ENCODE measurements around the gene TFR2.

DNA sequence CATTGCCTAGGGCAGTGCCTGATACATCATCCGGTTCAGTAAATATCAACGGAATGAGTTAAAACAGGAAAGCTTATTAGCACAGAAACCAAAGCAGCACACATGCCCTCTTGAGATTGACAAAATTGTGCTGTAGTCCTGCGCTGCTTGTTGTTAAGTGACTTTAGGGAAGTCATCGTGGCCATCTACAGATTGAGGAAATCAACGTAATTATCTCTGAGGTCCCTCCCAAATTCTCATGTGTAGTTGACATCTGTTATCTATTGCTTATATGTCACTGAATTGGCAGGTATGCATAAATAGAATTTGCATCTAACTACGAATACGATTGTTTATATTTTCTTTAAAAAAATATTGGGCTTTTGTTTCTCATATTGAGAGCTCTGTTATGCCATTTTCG lies 28.7 kb upstream of the TFR2 start:
- TF ChIP-seq, protein P1, sequence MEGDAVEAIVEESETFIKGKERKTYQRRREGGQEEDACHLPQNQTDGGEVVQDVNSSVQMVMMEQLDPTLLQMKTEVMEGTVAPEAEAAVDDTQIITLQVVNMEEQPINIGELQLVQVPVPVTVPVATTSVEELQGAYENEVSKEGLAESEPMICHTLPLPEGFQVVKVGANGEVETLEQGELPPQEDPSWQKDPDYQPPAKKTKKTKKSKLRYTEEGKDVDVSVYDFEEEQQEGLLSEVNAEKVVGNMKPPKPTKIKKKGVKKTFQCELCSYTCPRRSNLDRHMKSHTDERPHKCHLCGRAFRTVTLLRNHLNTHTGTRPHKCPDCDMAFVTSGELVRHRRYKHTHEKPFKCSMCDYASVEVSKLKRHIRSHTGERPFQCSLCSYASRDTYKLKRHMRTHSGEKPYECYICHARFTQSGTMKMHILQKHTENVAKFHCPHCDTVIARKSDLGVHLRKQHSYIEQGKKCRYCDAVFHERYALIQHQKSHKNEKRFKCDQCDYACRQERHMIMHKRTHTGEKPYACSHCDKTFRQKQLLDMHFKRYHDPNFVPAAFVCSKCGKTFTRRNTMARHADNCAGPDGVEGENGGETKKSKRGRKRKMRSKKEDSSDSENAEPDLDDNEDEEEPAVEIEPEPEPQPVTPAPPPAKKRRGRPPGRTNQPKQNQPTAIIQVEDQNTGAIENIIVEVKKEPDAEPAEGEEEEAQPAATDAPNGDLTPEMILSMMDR (conservative IDR thresholded peaks at IDR 0.05; ENCODE audit: low read depth in 2 of 2): no peak
- no peak for TF ChIP-seq POLR2AphosphoS5 (IDR thresholded peaks at IDR 0.05; ENCODE audit: low read depth)
- TF ChIP-seq, protein P2, sequence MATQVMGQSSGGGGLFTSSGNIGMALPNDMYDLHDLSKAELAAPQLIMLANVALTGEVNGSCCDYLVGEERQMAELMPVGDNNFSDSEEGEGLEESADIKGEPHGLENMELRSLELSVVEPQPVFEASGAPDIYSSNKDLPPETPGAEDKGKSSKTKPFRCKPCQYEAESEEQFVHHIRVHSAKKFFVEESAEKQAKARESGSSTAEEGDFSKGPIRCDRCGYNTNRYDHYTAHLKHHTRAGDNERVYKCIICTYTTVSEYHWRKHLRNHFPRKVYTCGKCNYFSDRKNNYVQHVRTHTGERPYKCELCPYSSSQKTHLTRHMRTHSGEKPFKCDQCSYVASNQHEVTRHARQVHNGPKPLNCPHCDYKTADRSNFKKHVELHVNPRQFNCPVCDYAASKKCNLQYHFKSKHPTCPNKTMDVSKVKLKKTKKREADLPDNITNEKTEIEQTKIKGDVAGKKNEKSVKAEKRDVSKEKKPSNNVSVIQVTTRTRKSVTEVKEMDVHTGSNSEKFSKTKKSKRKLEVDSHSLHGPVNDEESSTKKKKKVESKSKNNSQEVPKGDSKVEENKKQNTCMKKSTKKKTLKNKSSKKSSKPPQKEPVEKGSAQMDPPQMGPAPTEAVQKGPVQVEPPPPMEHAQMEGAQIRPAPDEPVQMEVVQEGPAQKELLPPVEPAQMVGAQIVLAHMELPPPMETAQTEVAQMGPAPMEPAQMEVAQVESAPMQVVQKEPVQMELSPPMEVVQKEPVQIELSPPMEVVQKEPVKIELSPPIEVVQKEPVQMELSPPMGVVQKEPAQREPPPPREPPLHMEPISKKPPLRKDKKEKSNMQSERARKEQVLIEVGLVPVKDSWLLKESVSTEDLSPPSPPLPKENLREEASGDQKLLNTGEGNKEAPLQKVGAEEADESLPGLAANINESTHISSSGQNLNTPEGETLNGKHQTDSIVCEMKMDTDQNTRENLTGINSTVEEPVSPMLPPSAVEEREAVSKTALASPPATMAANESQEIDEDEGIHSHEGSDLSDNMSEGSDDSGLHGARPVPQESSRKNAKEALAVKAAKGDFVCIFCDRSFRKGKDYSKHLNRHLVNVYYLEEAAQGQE (IDR thresholded peaks at IDR 0.05; ENCODE audit: unreplicated experiment): no peak
- no peak for TF ChIP-seq EZH2 (IDR thresholded peaks at IDR 0.05; ENCODE audit: low read depth, unreplicated experiment)
- TF ChIP-seq EZH2phosphoT487 (IDR thresholded peaks at IDR 0.05; ENCODE audit: unreplicated experiment): no peak

Measured in GM23338 (cell line).